Neural progenitor cell (in vitro differentiated cells): ENCODE measurements around the gene GPR84.
A peak's percentile ranks its signal among the peaks of the same experiment; 100 is the strongest.

Source experiments
- CTCF ChIP-seq: fragments of 200-600 bp; sonication (generic); IDR thresholded peaks from 2 replicates; pipeline ENCODE4 v1.5.1; 2017; ENCODE audit warnings: antibody characterized with exemption, mild to moderate bottlenecking
- EZH2 ChIP-seq: fragments of 200-600 bp; sonication (generic); IDR thresholded peaks from 2 replicates; pipeline ENCODE4 v1.6.1; 2017; ENCODE audit warnings: antibody characterized with exemption, mild to moderate bottlenecking, moderate library complexity

- TF ChIP-seq CTCF (peak; percentile 42), EZH2 (no peak)
Measured at GRCh38 chr12:54390668-54391551, 26.6 kb upstream of the GPR84 start.
